DOHH2 (cell line): Measurements from ENCODE around the gene TRPV4.

ENCODE experiments used
- CTCF ChIP-seq: fragments of 200-600 bp; sonication (generic); IDR thresholded peaks from one replicate; pipeline ENCODE4 v1.5.1; 2014; ENCODE audit warnings: antibody characterized with exemption, mild to moderate bottlenecking, low read depth, low read length; ENCODE audit not compliant: poor library complexity, severe bottlenecking
- EZH2phosphoT487 ChIP-seq: fragments of 200-600 bp; sonication (generic); IDR thresholded peaks from 2 replicates; pipeline ENCODE4 v1.6.1; 2017; ENCODE audit warnings: borderline replicate concordance, mild to moderate bottlenecking, antibody characterized with exemption, low read length, moderate library complexity, mixed read lengths

GRCh38 chr12:109771746-109772621 lies 61.2 kb downstream of the TRPV4 start:
- TF ChIP-seq CTCF: peak; percentile 27
- TF ChIP-seq EZH2phosphoT487: no peak
